Neural progenitor cell (in vitro differentiated cells): ENCODE data around the gene KCTD10. TPM values are rescaled to one million over a fixed set of nuclear protein-coding genes. Genes with fewer than 3 reads are reported as not detected.

Source experiments
- DNase-seq: peaks from one replicate; pipeline ENCODE4 v3.0.0-alpha.2; 2016; ENCODE audit warnings: low spot score
- H2AFZ ChIP-seq: fragments of 200-600 bp; sonication (generic); replicated peaks from 2 replicates; pipeline ENCODE4 v1.6.1; 2016; ENCODE audit warnings: antibody characterized with exemption
- H3F3A ChIP-seq: fragments of 200-600 bp; sonication (generic); 2 replicates; pipeline ENCODE4 v1.6.1; 2016; ENCODE audit warnings: antibody characterized with exemption, low read depth
- H3K27ac ChIP-seq: fragments of 200-600 bp; sonication (generic); 2 replicates; pipeline ENCODE4 v1.5.1; 2016; ENCODE audit warnings: mild to moderate bottlenecking
- H3K27me3 ChIP-seq: fragments of 200-600 bp; sonication (generic); 2 replicates; pipeline ENCODE4 v1.6.1; 2016; ENCODE audit warnings: mild to moderate bottlenecking, moderate library complexity
- H3K36me3 ChIP-seq: fragments of 200-600 bp; sonication (generic); 2 replicates; pipeline ENCODE4 v1.5.1; 2016
- H3K4me1 ChIP-seq: fragments of 200-600 bp; sonication (generic); 2 replicates; pipeline ENCODE4 v1.6.1; 2016; ENCODE audit warnings: mixed run types
- H3K4me2 ChIP-seq: fragments of 200-600 bp; sonication (generic); 2 replicates; pipeline ENCODE4 v1.6.1; 2016
- H3K4me3 ChIP-seq: fragments of 200-600 bp; sonication (generic); 2 replicates; pipeline ENCODE4 v1.5.1; 2016
- H3K79me2 ChIP-seq: fragments of 200-600 bp; sonication (generic); 2 replicates; pipeline ENCODE4 v1.6.1; 2016; ENCODE audit warnings: low read depth
- H3K9ac ChIP-seq: fragments of 200-600 bp; sonication (generic); 2 replicates; pipeline ENCODE4 v1.6.1; 2016
- H3K9me3 ChIP-seq: fragments of 200-600 bp; sonication (generic); 2 replicates; pipeline ENCODE4 v1.5.1; 2016; ENCODE audit warnings: low read depth
- H4K20me1 ChIP-seq: fragments of 200-600 bp; sonication (generic); 2 replicates; pipeline ENCODE4 v1.6.1; 2016; ENCODE audit warnings: low read depth
- H3K27ac Mint-ChIP-seq: 3 replicates; pipeline ENCODE4 v1.8.0; 2021; ENCODE audit warnings: mixed read lengths
- H3K27me3 Mint-ChIP-seq: 2 replicates; pipeline ENCODE4 v1.8.0; 2022; ENCODE audit warnings: low read depth, mild to moderate bottlenecking, inconsistent platforms, moderate library complexity, mixed read lengths; ENCODE audit not compliant: insufficient read depth
- H3K36me3 Mint-ChIP-seq: 3 replicates; pipeline ENCODE4 v1.8.0; 2021; ENCODE audit warnings: mixed read lengths
- H3K4me1 Mint-ChIP-seq: 3 replicates; pipeline ENCODE4 v1.8.0; 2021; ENCODE audit warnings: mixed read lengths
- H3K4me3 Mint-ChIP-seq: 3 replicates; pipeline ENCODE4 v1.8.0; 2021; ENCODE audit warnings: mild to moderate bottlenecking, moderate library complexity, mixed read lengths
- H3K9me3 Mint-ChIP-seq: 3 replicates; pipeline ENCODE4 v1.8.0; 2020; ENCODE audit warnings: mixed read lengths
- CTCF ChIP-seq: fragments of 200-600 bp; sonication (generic); IDR thresholded peaks from 2 replicates; pipeline ENCODE4 v1.5.1; 2017; ENCODE audit warnings: antibody characterized with exemption, mild to moderate bottlenecking
- EZH2 ChIP-seq: fragments of 200-600 bp; sonication (generic); IDR thresholded peaks from 2 replicates; pipeline ENCODE4 v1.6.1; 2017; ENCODE audit warnings: antibody characterized with exemption, mild to moderate bottlenecking, moderate library complexity
- EZH2phosphoT487 ChIP-seq: fragments of 200-600 bp; sonication (generic); IDR thresholded peaks from 2 replicates; pipeline ENCODE4 v1.6.1; 2017; ENCODE audit warnings: antibody characterized with exemption
- total RNA-seq: library from RNA; depleted of rRNA; stranded (reverse); fragments of >200 nt; gene quantifications from 2 replicates; pipeline ENCODE4 v1.2.3, GENCODE V29; 2015; ENCODE audit warnings: low replicate concordance

Gene KCTD10
- total RNA-seq, 1 donor from 2014 or later, result 57.5 TPM

DNA sequence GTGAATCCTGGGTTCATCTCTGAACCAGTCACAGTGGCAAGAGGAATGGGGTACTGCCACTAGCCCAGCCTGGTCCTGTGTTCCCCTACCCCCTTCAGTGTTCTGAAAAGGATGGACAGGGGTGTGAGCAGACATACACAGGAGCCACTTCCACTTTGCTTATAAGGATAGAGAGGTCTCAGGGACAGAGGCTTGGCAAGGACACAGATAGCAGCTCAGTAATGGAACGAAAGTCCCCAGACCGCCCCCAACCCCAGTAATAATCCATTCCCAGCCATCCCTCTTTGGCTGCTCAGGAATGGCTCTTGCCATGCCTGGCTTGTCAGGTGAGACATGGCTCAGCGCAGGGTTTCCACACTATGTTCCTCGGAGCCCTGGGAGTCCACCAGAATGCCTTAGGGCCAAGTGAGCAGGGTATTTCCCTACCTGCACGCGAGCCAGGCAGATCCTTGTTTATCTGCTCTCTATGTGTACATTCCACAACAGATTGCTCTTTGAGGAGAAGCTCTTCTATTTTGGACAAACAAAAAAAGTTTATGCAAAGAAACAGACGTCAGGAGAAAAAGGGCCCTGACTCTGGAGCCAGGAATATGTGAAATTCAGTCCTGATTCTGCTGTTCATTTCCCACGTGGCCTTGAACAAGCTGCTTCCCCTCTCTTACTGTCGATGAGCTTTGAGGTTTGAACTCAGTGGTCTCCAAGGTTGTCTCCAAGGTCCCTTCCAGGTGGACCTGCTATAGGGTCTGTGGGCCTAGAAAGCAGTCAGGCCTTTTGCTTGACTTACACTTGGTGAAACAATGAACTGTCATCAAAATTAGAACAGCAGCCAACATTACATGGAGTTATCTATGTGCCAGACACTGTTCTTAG is 10.3 kb upstream of the KCTD10 start:
- H4K20me1 ChIP-seq, result peaks cover 1% of the 10 kb centered on the region
- Mint-ChIP-seq H3K27ac (no peak overlapping the region), H3K9me3 (no peaks in the 10 kb centered on the region), H3K36me3 (peaks cover 15% of the 10 kb centered on the region), H3K4me1 (no peaks in the 10 kb centered on the region), H3K4me3 (no peak overlapping the region), H3K27me3 (peaks cover 2% of the 10 kb centered on the region)
- no peak for DNase-seq
- H2AFZ ChIP-seq, result no peak overlapping the region
- no peaks in the 10 kb centered on the region for H3K27me3 ChIP-seq
- H3K79me2 ChIP-seq, result no peaks in the 10 kb centered on the region
- H3K9me3 ChIP-seq, result no peaks in the 10 kb centered on the region
- TF ChIP-seq CTCF (no peak), EZH2phosphoT487 (no peak)
- no peak overlapping the region for H3K4me3 ChIP-seq
- H3K4me1 ChIP-seq, result no peaks in the 10 kb centered on the region
- no peaks in the 10 kb centered on the region for H3K36me3 ChIP-seq
- H3K4me2 ChIP-seq, result no peak overlapping the region
- H3K9ac ChIP-seq, result no peak overlapping the region
- H3F3A ChIP-seq, result no peaks in the 10 kb centered on the region
- H3K27ac ChIP-seq, result no peak overlapping the region

- Histone ChIP-seq H3K4me2 (no peak overlapping the region), H3K27me3 (no peaks in the 10 kb centered on the region), H3K9me3 (no peaks in the 10 kb centered on the region), H3K27ac (no peak overlapping the region), H4K20me1 (peaks cover 2% of the 10 kb centered on the region), H3K9ac (no peak overlapping the region), H3K4me1 (no peaks in the 10 kb centered on the region), H3F3A (no peaks in the 10 kb centered on the region), H3K79me2 (peaks cover under 1% of the 10 kb centered on the region), H3K4me3 (no peak overlapping the region), H3K36me3 (no peaks in the 10 kb centered on the region), H2AFZ (no peak overlapping the region)
- DNase-seq, result no peak
- Mint-ChIP-seq H3K27me3 (peaks cover 2% of the 10 kb centered on the region), H3K36me3 (peaks cover 13% of the 10 kb centered on the region), H3K4me3 (no peak overlapping the region), H3K4me1 (no peaks in the 10 kb centered on the region), H3K9me3 (no peaks in the 10 kb centered on the region), H3K27ac (no peak overlapping the region)
- TF ChIP-seq CTCF (no peak), EZH2phosphoT487 (no peak), EZH2 (no peak)
Measured at GRCh38 chr12:109485201-109485600, 8.1 kb upstream of the KCTD10 start.

DNA sequence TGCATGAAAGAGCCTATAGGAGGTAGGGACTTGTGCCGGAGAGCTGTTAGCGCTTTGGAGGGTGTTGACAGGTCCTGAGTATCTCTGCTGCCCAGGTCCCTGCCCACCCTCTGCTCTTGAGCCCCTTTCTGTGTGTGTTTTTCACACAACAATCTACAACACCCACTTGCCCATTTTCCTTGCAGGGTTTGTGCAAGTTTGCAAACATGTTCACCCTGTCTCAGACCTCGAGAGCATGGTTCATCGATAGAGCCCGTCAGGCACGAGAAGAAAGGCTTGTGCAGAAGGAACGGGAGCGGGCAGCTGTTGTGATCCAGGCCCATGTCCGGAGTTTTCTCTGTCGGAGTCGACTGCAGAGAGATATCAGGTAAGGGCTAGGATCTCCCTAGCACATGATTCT is 6.2 kb upstream of the KCTD10 start:
- H2AFZ ChIP-seq, result no peak overlapping the region
- no peak overlapping the region for H3K4me3 ChIP-seq
- no peak overlapping the region for H3K4me2 ChIP-seq
- H3K79me2 ChIP-seq, result peaks cover 19% of the 10 kb centered on the region
- Mint-ChIP-seq H3K27me3 (peaks cover 2% of the 10 kb centered on the region), H3K4me1 (peaks cover 10% of the 10 kb centered on the region), H3K27ac (no peak overlapping the region), H3K36me3 (peaks cover 10% of the 10 kb centered on the region), H3K4me3 (no peak overlapping the region), H3K9me3 (no peaks in the 10 kb centered on the region)
- H3K36me3 ChIP-seq, result no peaks in the 10 kb centered on the region
- H3K27me3 ChIP-seq, result no peaks in the 10 kb centered on the region
- no peak for DNase-seq
- H3K9me3 ChIP-seq, result no peaks in the 10 kb centered on the region
- no peak for TF ChIP-seq EZH2
- TF ChIP-seq EZH2phosphoT487, result no peak
- TF ChIP-seq CTCF, result no peak
- H4K20me1 ChIP-seq, result peaks cover 2% of the 10 kb centered on the region
- H3K27ac ChIP-seq, result no peak overlapping the region
- no peaks in the 10 kb centered on the region for H3F3A ChIP-seq
- no peak overlapping the region for H3K9ac ChIP-seq
- peaks cover 4% of the 10 kb centered on the region for H3K4me1 ChIP-seq
